GM12865 (cell line): ENCODE data around the gene EGLN3.

Experiments used
- DNase-seq: peaks from one replicate; pipeline ENCODE4 v3.0.0; 2010; ENCODE audit warnings: low read depth
- H3K4me3 ChIP-seq: 2 replicates; pipeline ENCODE4 v1.5.1; 2011; ENCODE audit warnings: mild to moderate bottlenecking, low read depth, low read length, control low read depth
- TF ChIP-seq, protein P1 (sequence below): IDR thresholded peaks from 2 replicates; pipeline ENCODE4 v1.5.1; 2011; ENCODE audit warnings: low read length, control low read depth, low read depth, inconsistent platforms; ENCODE audit not compliant: insufficient read depth; ENCODE audit errors: missing control alignments

EGLN3 gene

DNA sequence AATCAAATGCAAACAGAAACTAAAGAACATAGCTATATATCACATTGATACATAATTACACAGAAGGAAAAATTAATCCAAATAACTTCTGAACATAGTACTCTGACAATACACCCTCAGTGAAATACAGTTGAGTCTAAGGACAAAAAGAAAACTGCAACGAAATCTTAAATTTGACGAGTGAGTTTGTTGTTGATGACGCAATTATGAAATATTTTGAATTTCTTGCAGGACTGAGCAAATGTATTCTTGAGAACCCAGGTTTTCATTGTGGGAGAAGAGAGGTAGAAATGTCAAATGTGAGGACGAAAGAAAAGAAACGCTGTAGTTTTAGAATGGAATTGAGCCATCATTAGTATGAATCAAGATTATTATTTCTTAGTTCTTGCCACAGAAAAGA lies 46.3 kb downstream of the EGLN3 start:
- no peak for DNase-seq
- TF ChIP-seq, protein P1, sequence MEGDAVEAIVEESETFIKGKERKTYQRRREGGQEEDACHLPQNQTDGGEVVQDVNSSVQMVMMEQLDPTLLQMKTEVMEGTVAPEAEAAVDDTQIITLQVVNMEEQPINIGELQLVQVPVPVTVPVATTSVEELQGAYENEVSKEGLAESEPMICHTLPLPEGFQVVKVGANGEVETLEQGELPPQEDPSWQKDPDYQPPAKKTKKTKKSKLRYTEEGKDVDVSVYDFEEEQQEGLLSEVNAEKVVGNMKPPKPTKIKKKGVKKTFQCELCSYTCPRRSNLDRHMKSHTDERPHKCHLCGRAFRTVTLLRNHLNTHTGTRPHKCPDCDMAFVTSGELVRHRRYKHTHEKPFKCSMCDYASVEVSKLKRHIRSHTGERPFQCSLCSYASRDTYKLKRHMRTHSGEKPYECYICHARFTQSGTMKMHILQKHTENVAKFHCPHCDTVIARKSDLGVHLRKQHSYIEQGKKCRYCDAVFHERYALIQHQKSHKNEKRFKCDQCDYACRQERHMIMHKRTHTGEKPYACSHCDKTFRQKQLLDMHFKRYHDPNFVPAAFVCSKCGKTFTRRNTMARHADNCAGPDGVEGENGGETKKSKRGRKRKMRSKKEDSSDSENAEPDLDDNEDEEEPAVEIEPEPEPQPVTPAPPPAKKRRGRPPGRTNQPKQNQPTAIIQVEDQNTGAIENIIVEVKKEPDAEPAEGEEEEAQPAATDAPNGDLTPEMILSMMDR: no peak
- H3K4me3 ChIP-seq: no peak overlapping the region

GRCh38 chr14:33903369-33903768 lies 47.5 kb downstream of the EGLN3 start:
- TF ChIP-seq, protein P1: no peak
- no peak for DNase-seq
- H3K4me3 ChIP-seq: no peak overlapping the region

DNA sequence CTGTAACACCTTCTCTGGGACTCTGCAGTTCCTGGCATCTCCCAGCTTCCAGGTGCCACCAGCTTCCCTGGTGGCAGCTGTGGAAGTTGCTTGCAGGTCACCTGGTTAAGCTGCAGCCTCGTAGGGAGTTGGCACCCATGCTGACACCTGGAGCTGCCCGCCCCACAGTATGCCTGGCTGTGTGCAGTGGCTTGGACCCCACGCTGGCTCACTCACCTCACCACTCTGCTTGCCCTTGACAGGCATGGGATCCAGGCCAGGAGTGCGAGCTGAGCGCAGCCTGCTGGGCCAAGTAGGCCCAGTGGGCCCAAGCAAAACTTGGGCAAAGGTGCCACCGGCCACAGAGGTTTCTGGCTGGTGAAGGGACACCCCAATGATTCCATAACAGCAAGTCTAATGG lies 48.5 kb downstream of the EGLN3 start:
- TF ChIP-seq, protein P1: no peak
- no peak overlapping the region for H3K4me3 ChIP-seq
- DNase-seq: no peak

- TF ChIP-seq, protein P1: no peak
- no peak for DNase-seq
- H3K4me3 ChIP-seq: no peak overlapping the region
Measured at GRCh38 chr14:33901426-33902155, 49.3 kb downstream of the EGLN3 start.

GRCh38 chr14:33900706-33901105 lies 50.2 kb downstream of the EGLN3 start:
- no peak overlapping the region for H3K4me3 ChIP-seq
- TF ChIP-seq, protein P1: no peak
- DNase-seq: no peak

GRCh38 chr14:33899723-33900341 lies 51.0 kb downstream of the EGLN3 start:
- no peak overlapping the region for H3K4me3 ChIP-seq
- no peak for DNase-seq
- TF ChIP-seq, protein P1: no peak
